HG02623 (cell line): Measurements from ENCODE around the gene AGAP3.

Source experiments
- ATAC-seq: cut with Tn5 transposase; IDR thresholded peaks from one replicate; pipeline ENCODE4 v1.9.1; 2021; ENCODE audit warnings: moderate library complexity; ENCODE audit not compliant: unreplicated experiment

The AGAP3 gene

GRCh38 chr7:151152643-151153513 is 66.6 kb downstream of the AGAP3 start:
- no peak for ATAC-seq

DNA sequence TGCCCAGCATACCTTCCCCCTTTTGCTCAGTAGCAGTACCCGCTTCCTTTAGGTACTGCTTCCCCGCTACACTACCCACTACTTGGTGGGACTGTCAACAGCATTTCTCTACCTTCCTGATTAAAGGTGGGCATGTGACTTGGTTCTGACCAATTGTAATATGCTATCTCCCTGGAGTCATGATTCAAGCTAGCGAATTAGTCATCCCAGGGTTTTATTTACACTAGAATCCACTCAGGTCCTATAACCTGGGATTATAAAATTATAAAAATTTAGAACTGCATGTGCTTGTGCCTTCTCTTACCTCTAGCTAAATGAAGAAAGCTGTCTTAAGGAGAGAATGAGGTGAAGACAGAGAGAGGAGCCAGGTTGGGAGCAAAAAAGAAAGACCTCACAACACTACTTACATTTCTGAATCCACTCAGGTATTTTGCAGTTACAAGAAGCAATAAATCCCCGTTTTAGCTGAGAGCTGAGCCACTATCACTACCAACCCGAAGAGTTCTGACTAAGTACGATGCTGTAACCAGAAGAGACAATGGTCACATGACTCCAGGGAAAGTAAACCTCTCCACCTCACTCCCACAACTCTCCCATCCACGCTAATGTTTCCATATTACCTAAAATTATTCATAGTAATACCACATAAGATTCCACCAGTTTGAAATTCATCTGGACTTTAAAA is 71.5 kb downstream of the AGAP3 start:
- no peak for ATAC-seq

DNA sequence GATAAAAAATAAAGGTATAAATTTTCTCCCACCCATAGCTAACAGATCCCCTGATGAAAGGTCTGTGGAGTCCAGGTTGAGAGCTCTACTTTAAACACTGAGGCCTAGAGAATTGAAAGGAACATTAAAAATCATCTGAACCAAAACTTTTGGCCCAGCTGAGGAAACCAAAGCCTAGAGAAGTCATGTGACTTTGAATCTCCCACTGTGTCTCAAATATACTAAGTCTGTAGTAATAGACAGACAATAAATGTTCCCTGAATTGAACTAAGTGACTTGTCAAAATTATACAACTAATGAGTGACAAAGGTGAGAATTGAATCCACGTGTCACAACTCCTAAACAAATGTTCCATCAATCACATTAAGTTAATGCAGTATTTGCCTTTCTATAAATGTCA is 75.5 kb downstream of the AGAP3 start:
- ATAC-seq: no peak

DNA sequence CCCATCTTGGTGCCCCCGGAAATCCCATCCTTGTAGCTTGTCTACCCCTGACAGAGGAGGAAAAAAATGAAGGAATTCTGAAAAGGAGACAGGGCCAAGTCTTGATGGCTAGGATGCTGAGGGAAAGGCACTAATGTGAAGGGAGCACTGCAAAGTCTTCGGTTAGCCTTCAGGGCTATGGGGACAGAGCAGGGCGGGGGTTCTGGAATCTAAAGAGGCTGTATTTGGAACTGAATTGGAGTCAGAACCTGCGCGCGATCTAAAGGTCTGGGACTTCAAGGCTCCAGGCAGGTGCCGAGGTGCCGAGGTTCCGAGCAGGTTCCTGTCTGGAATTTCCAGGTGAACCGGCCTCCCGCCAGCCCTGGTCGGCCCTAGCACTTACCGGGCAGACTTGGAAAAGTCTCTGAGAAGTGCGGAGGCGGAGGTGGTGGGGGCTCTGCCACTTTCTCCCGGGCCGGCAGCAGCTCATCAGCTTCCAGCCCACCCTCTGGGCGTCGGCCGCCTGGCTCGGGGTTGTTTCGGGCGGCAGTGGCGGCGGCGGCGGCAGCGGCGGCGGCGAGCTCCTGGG is 80.4 kb downstream of the AGAP3 start:
- no peak for ATAC-seq

- ATAC-seq: no peak
These were observed 81.1 kb downstream of the AGAP3 start, which contains the start of gene GBX1 for GRCh38 chr7:151167197-151167961. GBX1 (minus strand) TSS chr7:151167694; CDS start chr7:151167548, 146 bp downstream.

DNA sequence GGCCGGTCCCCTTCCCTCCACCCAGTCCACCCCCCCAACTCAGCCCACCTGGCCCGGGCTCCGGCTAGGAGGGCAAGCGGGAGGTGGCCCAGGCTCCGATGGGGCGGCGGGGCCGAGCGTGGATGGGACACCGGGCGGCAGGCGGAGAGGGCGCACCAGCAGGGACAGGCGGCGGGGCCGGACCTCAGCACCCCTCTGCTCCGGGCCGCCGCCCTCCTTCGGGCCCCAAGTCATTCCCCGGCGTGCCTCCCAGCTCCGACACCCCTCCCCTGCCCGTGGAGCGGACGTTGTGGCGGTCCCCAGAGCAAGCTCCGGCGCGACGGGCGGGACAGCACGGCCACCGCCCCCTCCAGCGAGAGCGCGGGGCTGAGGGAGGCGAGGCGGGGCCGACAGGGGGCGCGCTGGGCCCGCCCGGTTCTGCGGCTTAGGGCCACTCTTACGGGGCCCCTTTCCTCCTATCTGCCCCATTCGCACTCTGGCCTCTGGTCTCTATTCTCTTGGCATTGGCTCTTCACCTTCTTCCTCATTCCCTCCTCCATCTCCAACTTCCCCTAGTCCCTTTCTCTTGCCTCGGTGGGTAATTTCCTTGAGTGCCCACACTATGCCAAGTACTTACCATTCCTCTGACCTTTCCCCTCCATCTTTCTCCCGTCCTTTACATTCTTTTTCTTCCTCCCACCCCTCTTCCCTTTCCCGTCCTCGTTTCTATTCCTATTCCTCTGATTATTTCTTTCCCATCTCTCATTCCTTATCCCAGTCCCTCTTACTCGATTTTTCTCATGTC is 81.9 kb downstream of the AGAP3 start:
- ATAC-seq: no peak

- ATAC-seq: no peak
These were observed 82.5 kb downstream of the AGAP3 start for GRCh38 chr7:151168787-151169162.

DNA sequence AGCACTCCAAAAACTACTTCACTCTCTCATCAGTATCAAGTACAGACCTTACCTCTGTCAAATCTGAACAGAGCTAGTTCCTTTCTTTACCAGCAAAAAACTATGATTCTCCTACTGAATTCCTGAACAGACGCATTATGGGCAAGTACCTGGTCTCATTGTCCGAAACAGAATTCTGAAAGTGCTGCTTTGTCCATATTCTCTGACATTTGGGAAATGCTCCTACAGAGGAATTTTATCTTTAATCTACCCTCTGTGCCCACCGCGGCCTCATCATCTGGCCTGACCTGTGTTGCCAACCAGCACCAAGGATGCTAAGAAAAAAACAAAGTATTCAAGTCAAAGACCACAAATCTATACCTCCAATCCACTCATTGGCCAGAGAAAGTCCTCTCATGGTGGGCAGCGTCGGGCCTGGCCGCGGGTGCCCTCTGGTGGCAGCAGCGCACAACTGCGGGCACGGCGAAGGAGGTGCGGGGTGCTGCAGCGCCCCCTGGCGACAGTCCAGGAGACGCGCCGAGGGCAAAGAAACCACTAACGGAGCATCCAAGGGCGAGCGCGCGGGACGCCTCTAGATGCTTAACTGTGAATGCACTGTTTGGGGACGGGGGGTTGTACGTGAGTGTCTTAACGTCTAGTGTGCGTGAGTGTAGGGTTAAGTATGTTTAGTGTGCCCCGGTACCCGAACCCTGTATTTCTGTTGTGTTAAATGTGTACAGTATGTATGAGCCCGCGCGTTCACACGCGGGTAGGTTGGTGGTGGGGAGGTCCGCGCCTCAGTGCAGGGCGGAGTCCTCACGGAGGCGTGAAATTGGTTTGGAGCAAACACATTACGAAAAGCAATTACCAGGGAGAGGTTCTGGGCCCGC is 86.2 kb downstream of the AGAP3 start:
- ATAC-seq: peak; percentile 62

GRCh38 chr7:151173386-151174245 is 87.3 kb downstream of the AGAP3 start:
- ATAC-seq: no peak

DNA sequence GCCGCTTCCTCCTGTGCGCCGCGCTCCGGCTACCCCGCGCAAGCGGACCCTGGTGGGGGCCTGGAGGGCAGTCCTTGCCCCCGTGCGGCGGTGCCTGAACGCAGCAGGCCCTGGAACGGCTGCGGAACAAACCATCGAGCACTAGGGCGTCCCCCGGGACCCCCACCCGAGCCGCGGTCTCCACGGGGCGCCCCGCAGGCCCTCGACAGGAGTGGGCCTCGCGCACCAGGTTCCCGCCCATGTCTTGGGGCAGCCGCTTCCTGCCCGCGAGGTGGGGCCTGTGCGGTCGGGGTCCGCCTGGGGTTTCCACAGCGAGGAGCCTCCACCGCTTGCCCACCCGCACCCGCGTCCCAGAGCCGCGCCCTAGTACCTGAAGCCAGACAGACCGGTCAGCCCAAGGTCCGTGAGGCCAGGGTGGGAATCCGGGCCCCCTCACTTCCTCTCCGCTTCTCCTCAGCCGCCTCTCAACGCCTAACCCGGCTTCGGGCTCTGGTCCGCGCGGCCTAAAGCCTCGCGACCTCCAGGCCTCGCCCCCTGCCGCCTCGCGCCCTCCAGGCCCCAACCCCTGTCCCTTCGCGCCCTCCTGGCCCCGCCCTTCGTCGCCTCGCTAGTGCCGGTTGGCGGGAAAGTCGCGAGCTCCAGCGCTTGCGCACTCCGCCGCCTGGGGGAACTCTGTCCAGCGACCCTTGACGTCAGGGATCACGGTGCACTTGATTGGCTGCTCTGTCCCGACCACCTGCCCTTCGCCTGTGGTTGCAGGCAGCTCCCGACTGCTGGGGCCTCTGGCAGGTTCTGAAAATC is 88.2 kb downstream of the AGAP3 start:
- no peak for ATAC-seq

DNA sequence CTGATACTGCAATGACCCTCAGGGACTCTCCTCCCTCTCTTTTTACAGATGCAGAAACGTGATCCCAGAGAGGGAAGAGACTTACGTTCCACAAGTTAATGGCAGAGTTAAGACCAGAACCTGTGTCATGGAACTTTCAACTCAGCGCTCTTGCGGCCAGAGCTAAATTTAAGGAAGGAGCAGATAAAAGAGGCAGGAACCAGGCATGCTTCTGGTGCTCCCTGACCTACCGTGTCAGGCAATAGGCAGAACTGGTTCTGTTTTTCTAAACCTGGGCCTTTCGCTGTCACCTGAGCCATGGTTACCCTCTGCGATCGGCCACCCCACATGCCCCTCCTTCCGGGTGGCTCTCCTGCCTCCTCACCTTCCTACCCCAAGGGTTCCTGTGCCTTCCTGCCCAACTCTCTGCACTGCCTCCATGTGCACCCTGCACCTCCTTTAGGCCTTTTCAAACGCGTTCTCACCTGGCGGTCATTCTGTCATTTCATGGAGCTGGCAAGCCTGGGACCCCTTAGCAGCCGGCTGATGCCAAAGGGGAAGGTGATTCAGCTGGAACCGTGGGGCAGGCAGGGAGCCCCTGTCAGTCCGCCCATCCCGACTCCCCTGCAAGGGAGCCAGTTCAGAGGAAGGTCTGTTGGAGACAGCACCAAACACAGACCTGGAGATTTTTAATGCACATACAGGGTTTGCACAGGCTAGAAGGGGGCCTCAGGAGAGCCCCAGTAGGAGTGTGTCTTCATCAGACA is 88.9 kb downstream of the AGAP3 start:
- ATAC-seq: no peak

GRCh38 chr7:151175793-151176311 is 89.6 kb downstream of the AGAP3 start:
- no peak for ATAC-seq

- no peak for ATAC-seq
These were observed 90.1 kb downstream of the AGAP3 start for GRCh38 chr7:151176401-151176800.

GRCh38 chr7:151177310-151177709 is 91.0 kb downstream of the AGAP3 start:
- no peak for ATAC-seq

DNA sequence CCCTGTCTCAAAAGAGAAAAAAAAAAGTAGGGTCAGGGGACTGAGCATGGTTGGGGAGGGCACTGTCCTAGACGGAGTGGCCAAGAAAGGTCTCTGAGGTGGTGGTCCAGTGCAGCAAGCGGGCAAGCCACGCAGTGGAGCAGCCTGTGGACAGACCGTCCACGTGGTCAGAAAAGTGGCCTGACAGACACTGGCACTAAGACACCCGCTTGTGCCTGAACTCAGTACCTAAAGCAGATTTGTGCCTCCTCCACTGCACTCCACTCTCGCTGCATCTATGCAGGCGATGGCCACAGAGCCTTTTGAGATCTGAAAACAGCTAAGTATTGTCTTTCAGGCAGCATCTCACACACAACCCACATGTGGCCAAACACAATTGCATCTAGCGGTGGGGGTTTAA is 92.0 kb downstream of the AGAP3 start:
- no peak for ATAC-seq

- no peak for ATAC-seq
These were observed 92.6 kb downstream of the AGAP3 start for GRCh38 chr7:151178831-151179230.
